H1 (cell line): ENCODE data around the gene CLMP. TPM values are rescaled to one million over a fixed set of nuclear protein-coding genes. Genes with fewer than 3 reads are reported as not detected.

Experiments
- BCL11A ChIP-seq, 2 experiments: IDR thresholded peaks; one replicate each; pipeline ENCODE4 v1.6.1; 2011; ENCODE audit warnings: low read depth in 2 of 2, low read length in 2 of 2, mild to moderate bottlenecking in 2 of 2
- CBX8 ChIP-seq: fragments of 300-800, 300-1000 bp; sonication (generic); IDR thresholded peaks from 2 replicates; pipeline ENCODE4 v1.7.1; 2016; ENCODE audit warnings: low read depth, low read length, borderline replicate concordance
- CTBP2 ChIP-seq: IDR thresholded peaks from 2 replicates; pipeline ENCODE4 v1.7.0; 2011; ENCODE audit warnings: borderline replicate concordance, mild to moderate bottlenecking, moderate library complexity, mixed read lengths, low read length; ENCODE audit not compliant: insufficient read depth, insufficient read length
- CTCF ChIP-seq, 3 experiments: IDR thresholded peaks; 1 replicate in 2 of 3; 2 replicates in 1 of 3; pipeline versions ENCODE4 v1.5.1 to v1.6.1; 2011; ENCODE audit warnings: low read length in 3 of 3, mild to moderate bottlenecking in 3 of 3, inconsistent platforms in 2 of 3, low read depth in 1 of 3, moderate library complexity in 1 of 3; ENCODE audit not compliant: insufficient read depth in 1 of 3; ENCODE audit errors: control extremely low read depth in 1 of 3
- HDAC2 ChIP-seq, 2 experiments: fragments of 300-600 bp in 1 of 2; sonication (generic) in 1 of 2; IDR thresholded peaks; 2 replicates each; pipeline ENCODE4 v1.6.1; 2011 to 2012; ENCODE audit warnings: low read depth in 2 of 2, low read length in 2 of 2, mild to moderate bottlenecking in 2 of 2, moderate library complexity in 2 of 2, borderline replicate concordance in 1 of 2, inconsistent platforms in 1 of 2
- MAX ChIP-seq: IDR thresholded peaks from 2 replicates; pipeline ENCODE4 v1.6.1; 2012; ENCODE audit warnings: inconsistent platforms
- RBBP5 ChIP-seq: IDR thresholded peaks from 2 replicates; pipeline ENCODE4 v1.7.1; 2012; ENCODE audit warnings: low read depth, mild to moderate bottlenecking, inconsistent platforms, low read length, moderate library complexity, borderline replicate concordance
- RNF2 ChIP-seq: fragments of 200-900, 300-1000 bp; sonication (generic); IDR thresholded peaks from 2 replicates; pipeline ENCODE4 v1.7.1; 2016; ENCODE audit warnings: borderline replicate concordance, low read depth, mild to moderate bottlenecking, antibody characterized with exemption, low read length; ENCODE audit not compliant: poor library complexity, severe bottlenecking; ENCODE audit errors: missing control alignments
- SAP30 ChIP-seq: fragments of 300-600 bp; sonication (generic); IDR thresholded peaks from 2 replicates; pipeline ENCODE4 v1.7.1; 2012; ENCODE audit warnings: low read length, moderate library complexity, mild to moderate bottlenecking, inconsistent platforms; ENCODE audit not compliant: insufficient read depth, insufficient replicate concordance
- SRF ChIP-seq: IDR thresholded peaks from 2 replicates; pipeline ENCODE4 v1.6.1; 2011; ENCODE audit warnings: mild to moderate bottlenecking, low read depth, low read length, moderate library complexity
- polyA plus RNA-seq, 7 experiments: library from polyadenylated mRNA; depleted of rRNA in 3 of 7; stranded (reverse) in 5 of 7; unstranded in 2 of 7; fragments of >200 nt in 5 of 7; fragments of 200-250 nt in 2 of 7; gene quantifications; 1 replicate in 5 of 7; 2 replicates in 1 of 7; 4 replicates in 1 of 7; pipeline versions ENCODE4 v1.2.1 to v1.2.3, GENCODE V29; 2011 to 2013; ENCODE audit warnings: missing spikeins in 2 of 7, mixed read lengths in 2 of 7
- total RNA-seq: library from RNA; stranded (reverse); fragmentation: NEBNext Ultra II Directional; extraction: Animal tissue kit (Norgen Biotek cat#: 25700); gene quantifications from 2 replicates; pipeline ENCODE4 v1.2.1, GENCODE V29; 2021

Gene CLMP
- total and polyA plus RNA-seq, 2 of the 8 experiments (the other 6 are each of a cell fraction or from before 2014, with no cell fraction given), result 9.9 to 24.1 TPM

- no peak for TF ChIP-seq CTCF (IDR thresholded peaks at IDR 0.05; ENCODE audit: control extremely low read depth in 1 of 3, insufficient read depth in 1 of 3, low read depth in 1 of 3, low read length in 3 of 3)
- no peak for TF ChIP-seq RBBP5
- TF ChIP-seq SAP30, result no peak
- TF ChIP-seq MAX, result no peak
- TF ChIP-seq BCL11A (IDR thresholded peaks at IDR 0.05; ENCODE audit: low read depth in 2 of 2, low read length in 2 of 2), result no peak
- no peak for TF ChIP-seq RNF2
- TF ChIP-seq HDAC2 (IDR thresholded peaks at IDR 0.05; ENCODE audit: borderline replicate concordance in 1 of 2, low read depth in 2 of 2, low read length in 2 of 2), result no peak
- TF ChIP-seq CBX8, result no peak
- TF ChIP-seq SRF, result no peak
- no peak for TF ChIP-seq CTBP2
- TF ChIP-seq, all 59 proteins: peak for 0
Observed at GRCh38 chr11:123187665-123188507, 7.2 kb downstream of the CLMP start (continued).
